DND-41 (cell line): ENCODE results near the gene ATP6V0C.

Experiments
- ATAC-seq: fragments of 200-7000 bp; cut with Tn5 transposase; 3 replicates; pipeline ENCODE4 v1.9.1; 2021; ENCODE audit warnings: low read depth; ENCODE audit not compliant: insufficient read depth
- DNase-seq: peaks from one replicate; pipeline ENCODE4 v3.0.0-alpha.2; 2020
- H2AFZ ChIP-seq: 2 replicates; pipeline ENCODE4 v1.6.0; 2012; ENCODE audit warnings: low read depth, low read length
- H3K27ac ChIP-seq: 2 replicates; pipeline ENCODE4 v1.5.1; 2012; ENCODE audit warnings: low read length, inconsistent platforms
- H3K27me3 ChIP-seq: fragments of 200-600 bp; sonication (generic); 2 replicates; pipeline ENCODE4 v1.6.0; 2012; ENCODE audit warnings: low read length, mild to moderate bottlenecking, inconsistent platforms; ENCODE audit not compliant: insufficient read depth, poor library complexity
- H3K36me3 ChIP-seq: 2 replicates; pipeline ENCODE4 v1.5.1; 2012; ENCODE audit warnings: low read length, inconsistent platforms; ENCODE audit not compliant: insufficient read depth
- H3K4me1 ChIP-seq: 2 replicates; pipeline ENCODE4 v1.5.1; 2012; ENCODE audit warnings: mild to moderate bottlenecking, low read length; ENCODE audit not compliant: insufficient read depth
- H3K4me2 ChIP-seq: 2 replicates; pipeline ENCODE4 v1.6.0; 2012; ENCODE audit warnings: mild to moderate bottlenecking, moderate library complexity, low read length, inconsistent platforms; ENCODE audit not compliant: insufficient read depth
- H3K4me3 ChIP-seq, 2 experiments: fragments of 200-600 bp in 1 of 2; shearing (Covaris generic) in 1 of 2; 2 replicates each; pipeline ENCODE4 v1.5.1; 2012 to 2016; ENCODE audit warnings: inconsistent platforms in 2 of 2, low read length in 2 of 2, mild to moderate bottlenecking in 2 of 2, low read depth in 1 of 2, moderate library complexity in 1 of 2
- H3K79me2 ChIP-seq: 2 replicates; pipeline ENCODE4 v1.6.0; 2012; ENCODE audit warnings: low read length, inconsistent platforms; ENCODE audit not compliant: insufficient read depth
- H3K9ac ChIP-seq: 2 replicates; pipeline ENCODE4 v1.6.0; 2012; ENCODE audit warnings: low read depth, mild to moderate bottlenecking, inconsistent platforms, low read length, moderate library complexity
- H3K9me3 ChIP-seq: 2 replicates; pipeline ENCODE4 v1.5.1; 2012; ENCODE audit warnings: low read length, moderate library complexity, mild to moderate bottlenecking, inconsistent platforms; ENCODE audit not compliant: insufficient read depth, severe bottlenecking
- H4K20me1 ChIP-seq: 2 replicates; pipeline ENCODE4 v1.6.0; 2012; ENCODE audit warnings: low read length; ENCODE audit not compliant: insufficient read depth
- CTCF ChIP-seq: IDR thresholded peaks from 2 replicates; pipeline ENCODE4 v1.5.1; 2012; ENCODE audit warnings: borderline replicate concordance, low read length, moderate library complexity, mild to moderate bottlenecking; ENCODE audit not compliant: poor library complexity, severe bottlenecking; ENCODE audit errors: extremely low read depth
- EZH2 ChIP-seq: IDR thresholded peaks from 3 replicates; pipeline ENCODE4 v1.6.1; 2012; ENCODE audit warnings: borderline replicate concordance, low read depth, mild to moderate bottlenecking, moderate library complexity, low read length, inconsistent platforms; ENCODE audit not compliant: severe bottlenecking

Gene ATP6V0C

GRCh38 chr16:2482249-2482648 lies 31.5 kb upstream of the ATP6V0C start:
- Histone ChIP-seq H3K4me1 (no peaks in the 10 kb centered on the region), H3K79me2 (peaks cover 84% of the 10 kb centered on the region), H3K9ac (no peak overlapping the region), H3K27me3 (no peaks in the 10 kb centered on the region), H3K27ac (no peak overlapping the region), H3K9me3 (no peaks in the 10 kb centered on the region), H3K4me3 (no peak overlapping the region), H3K36me3 (peaks cover 7% of the 10 kb centered on the region; the same call in 1 of the 2 replicates), H3K4me2 (no peak overlapping the region), H4K20me1 (peaks cover 86% of the 10 kb centered on the region), H2AFZ (no peak overlapping the region)
- ATAC-seq = no peak
- no peak for DNase-seq
- TF ChIP-seq EZH2 = no peak
- no peak for TF ChIP-seq CTCF

GRCh38 chr16:2482708-2483534 lies 30.8 kb upstream of the ATP6V0C start:
- Histone ChIP-seq H3K4me1 (no peaks in the 10 kb centered on the region), H4K20me1 (peaks cover 85% of the 10 kb centered on the region), H3K9me3 (no peaks in the 10 kb centered on the region), H3K4me3 (no peak overlapping the region), H3K27me3 (no peaks in the 10 kb centered on the region), H3K36me3 (peaks cover 7% of the 10 kb centered on the region; the same call in 1 of the 2 replicates), H3K27ac (no peak overlapping the region), H3K9ac (no peak overlapping the region), H3K4me2 (no peak overlapping the region), H3K79me2 (peaks cover 84% of the 10 kb centered on the region), H2AFZ (no peak overlapping the region)
- ATAC-seq = peak; percentile 24; the same call in 1 of the 3 replicates
- TF ChIP-seq CTCF (no peak), EZH2 (no peak)
- DNase-seq = no peak

- no peaks in the 10 kb centered on the region for H3K4me1 ChIP-seq
- H3K9me3 ChIP-seq = no peaks in the 10 kb centered on the region
- H3K4me2 ChIP-seq = no peak overlapping the region
- H3K36me3 ChIP-seq = peaks cover 7% of the 10 kb centered on the region; the same call in 1 of the 2 replicates
- ATAC-seq (no peak), DNase-seq (no peak)
- TF ChIP-seq EZH2 (no peak), CTCF (no peak)
- H4K20me1 ChIP-seq = peaks cover 79% of the 10 kb centered on the region
- H3K27ac ChIP-seq = no peak overlapping the region
- H3K4me3 ChIP-seq = no peak overlapping the region
- no peak overlapping the region for H3K9ac ChIP-seq
- H3K79me2 ChIP-seq = peaks cover 78% of the 10 kb centered on the region
- H2AFZ ChIP-seq = no peak overlapping the region
- no peaks in the 10 kb centered on the region for H3K27me3 ChIP-seq
These were observed 29.5 kb upstream of the ATP6V0C start for GRCh38 chr16:2483939-2484897.
